ENCODE measurements around the gene ALPL. TPM values are rescaled to one million over a fixed set of nuclear protein-coding genes. Genes with fewer than 3 reads are reported as not detected.

Gene ALPL
- total RNA-seq, 1 donor from 2014 or later: 123 TPM

DNA sequence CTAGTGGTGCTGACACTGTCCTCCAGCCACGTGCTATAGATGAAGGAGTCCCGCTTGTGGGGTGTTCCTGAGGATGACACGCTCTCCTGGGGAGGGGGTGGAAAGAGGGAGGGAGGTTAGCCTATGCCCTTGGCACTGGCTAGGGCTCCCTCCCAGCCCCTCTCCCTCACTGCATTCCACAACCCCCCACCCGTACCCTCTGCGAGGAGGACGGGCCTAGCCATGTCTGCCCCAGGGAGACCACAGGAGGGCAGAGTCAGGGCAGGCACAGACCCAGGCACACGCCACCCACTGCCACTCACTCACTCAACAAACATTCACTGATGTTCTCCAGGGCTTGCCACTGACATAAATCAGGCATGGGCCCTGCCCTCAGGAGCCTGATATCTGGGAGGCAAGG, 89.2 kb downstream of the ALPL start:
- intact Hi-C loops (cut with DNase I): no loop called here
- Histone ChIP-seq H3K27ac (no peak overlapping the region), H3K27me3 (ENCODE audit: low read depth) (peaks cover 6% of the 10 kb centered on the region), H3K4me1 (no peaks in the 10 kb centered on the region), H3K9me3 (no peaks in the 10 kb centered on the region), H3K36me3 (peaks cover 12% of the 10 kb centered on the region), H3K4me3 (no peak overlapping the region)
- ATAC-seq (no peak), DNase-seq (no peak)
- TF ChIP-seq, protein P1, sequence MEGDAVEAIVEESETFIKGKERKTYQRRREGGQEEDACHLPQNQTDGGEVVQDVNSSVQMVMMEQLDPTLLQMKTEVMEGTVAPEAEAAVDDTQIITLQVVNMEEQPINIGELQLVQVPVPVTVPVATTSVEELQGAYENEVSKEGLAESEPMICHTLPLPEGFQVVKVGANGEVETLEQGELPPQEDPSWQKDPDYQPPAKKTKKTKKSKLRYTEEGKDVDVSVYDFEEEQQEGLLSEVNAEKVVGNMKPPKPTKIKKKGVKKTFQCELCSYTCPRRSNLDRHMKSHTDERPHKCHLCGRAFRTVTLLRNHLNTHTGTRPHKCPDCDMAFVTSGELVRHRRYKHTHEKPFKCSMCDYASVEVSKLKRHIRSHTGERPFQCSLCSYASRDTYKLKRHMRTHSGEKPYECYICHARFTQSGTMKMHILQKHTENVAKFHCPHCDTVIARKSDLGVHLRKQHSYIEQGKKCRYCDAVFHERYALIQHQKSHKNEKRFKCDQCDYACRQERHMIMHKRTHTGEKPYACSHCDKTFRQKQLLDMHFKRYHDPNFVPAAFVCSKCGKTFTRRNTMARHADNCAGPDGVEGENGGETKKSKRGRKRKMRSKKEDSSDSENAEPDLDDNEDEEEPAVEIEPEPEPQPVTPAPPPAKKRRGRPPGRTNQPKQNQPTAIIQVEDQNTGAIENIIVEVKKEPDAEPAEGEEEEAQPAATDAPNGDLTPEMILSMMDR (IDR thresholded peaks at IDR 0.05): no peak

DNA sequence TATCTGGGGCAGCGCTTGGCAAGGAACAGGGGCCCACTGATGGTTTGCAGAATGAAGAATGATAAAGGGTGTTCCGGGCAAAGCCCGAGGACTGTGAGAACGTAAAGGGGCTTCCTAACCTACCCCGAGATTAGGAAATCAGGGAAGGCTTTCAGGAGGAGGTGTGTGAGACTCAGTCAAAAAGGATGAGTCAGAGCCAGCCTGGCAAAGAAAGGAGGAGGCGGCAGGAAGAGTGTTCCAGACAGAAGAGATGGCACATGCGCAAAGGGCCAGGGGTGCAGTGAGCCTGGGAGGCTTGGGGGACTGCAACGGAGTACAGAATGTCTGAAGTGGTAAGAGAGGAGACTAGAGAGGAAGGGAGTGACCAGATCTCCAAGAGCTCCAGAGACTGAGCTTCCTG, 89.7 kb downstream of the ALPL start:
- Histone ChIP-seq H3K4me3 (no peak overlapping the region), H3K9me3 (no peaks in the 10 kb centered on the region), H3K36me3 (peaks cover 12% of the 10 kb centered on the region), H3K27ac (no peak overlapping the region), H3K4me1 (no peaks in the 10 kb centered on the region), H3K27me3 (ENCODE audit: low read depth) (peaks cover 6% of the 10 kb centered on the region)
- no peak for ATAC-seq
- no peak for DNase-seq
- TF ChIP-seq, protein P1 (IDR thresholded peaks at IDR 0.05): no peak
- intact Hi-C loops (cut with DNase I): no loop called here

DNA sequence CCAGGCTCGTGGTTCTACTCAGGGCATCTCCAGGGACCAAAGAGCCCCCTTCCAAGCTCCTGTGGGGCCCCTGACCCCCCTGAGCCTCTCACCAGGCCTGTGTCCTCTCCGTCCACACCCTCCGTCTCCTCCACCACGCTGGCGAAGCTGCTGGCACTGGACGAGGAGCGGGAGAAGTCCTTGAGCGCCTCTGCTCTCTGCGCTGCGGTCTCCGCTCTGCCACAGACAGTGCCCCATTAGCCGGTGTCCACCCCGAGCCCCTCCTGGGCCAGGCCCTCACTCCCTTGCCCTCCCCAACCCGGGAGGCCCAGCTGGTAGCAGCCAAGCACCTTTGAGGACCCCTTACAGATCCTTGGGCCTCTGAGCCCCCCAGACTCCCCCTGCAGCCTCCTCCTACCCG, 90.2 kb downstream of the ALPL start:
- Histone ChIP-seq H3K4me3 (no peak overlapping the region), H3K9me3 (no peaks in the 10 kb centered on the region), H3K27me3 (ENCODE audit: low read depth) (peaks cover 6% of the 10 kb centered on the region), H3K27ac (no peak overlapping the region), H3K36me3 (peaks cover 12% of the 10 kb centered on the region), H3K4me1 (no peaks in the 10 kb centered on the region)
- no peak for DNase-seq
- intact Hi-C loops (cut with DNase I): no loop called here
- no peak for ATAC-seq
- TF ChIP-seq, protein P1 (IDR thresholded peaks at IDR 0.05): no peak

DNA sequence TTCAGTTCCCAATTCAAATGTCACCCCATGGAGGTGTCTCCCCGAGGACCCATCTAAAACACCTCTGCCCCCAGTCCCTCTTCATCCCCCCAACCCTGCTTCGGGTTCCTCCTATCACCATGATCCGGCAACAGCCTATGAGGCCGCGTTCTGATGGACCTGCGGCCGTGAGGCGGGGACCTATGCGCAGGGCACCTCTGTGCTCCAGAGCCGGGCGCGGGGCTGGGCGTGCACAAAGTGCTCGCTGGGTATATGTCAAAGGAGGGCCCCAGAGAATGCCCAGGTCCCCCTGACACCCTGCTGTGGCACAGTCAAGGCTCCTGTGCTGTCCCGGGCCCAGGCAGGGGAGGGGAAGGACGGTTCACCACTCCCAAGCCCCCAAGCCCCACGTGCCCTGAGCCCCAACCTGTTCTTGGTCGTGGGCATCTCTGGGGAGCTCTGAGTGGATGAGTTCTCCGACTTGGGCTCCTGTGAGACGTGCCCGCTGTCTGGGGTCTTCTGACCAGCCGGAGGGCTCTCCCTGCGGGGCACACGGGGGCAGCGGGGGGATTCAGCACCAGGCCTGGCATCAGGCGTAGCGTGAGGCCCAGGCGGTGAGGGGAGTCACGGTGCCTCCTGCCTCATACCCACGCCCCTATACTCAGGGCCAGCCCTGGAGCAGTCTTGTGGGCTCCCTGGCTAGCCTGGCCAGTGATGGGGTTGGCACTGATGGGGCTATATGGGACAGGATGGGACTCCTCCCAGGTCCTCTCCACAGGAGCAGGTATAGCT, 92.2 kb downstream of the ALPL start:
- Histone ChIP-seq H3K27ac (no peak overlapping the region), H3K4me1 (no peaks in the 10 kb centered on the region), H3K36me3 (peaks cover 8% of the 10 kb centered on the region), H3K27me3 (ENCODE audit: low read depth) (peaks cover 6% of the 10 kb centered on the region), H3K9me3 (no peaks in the 10 kb centered on the region), H3K4me3 (no peak overlapping the region)
- TF ChIP-seq, protein P1 (IDR thresholded peaks at IDR 0.05): no peak
- DNase-seq: no peak
- no peak for ATAC-seq
- intact Hi-C loops (cut with DNase I): no loop called here

DNA sequence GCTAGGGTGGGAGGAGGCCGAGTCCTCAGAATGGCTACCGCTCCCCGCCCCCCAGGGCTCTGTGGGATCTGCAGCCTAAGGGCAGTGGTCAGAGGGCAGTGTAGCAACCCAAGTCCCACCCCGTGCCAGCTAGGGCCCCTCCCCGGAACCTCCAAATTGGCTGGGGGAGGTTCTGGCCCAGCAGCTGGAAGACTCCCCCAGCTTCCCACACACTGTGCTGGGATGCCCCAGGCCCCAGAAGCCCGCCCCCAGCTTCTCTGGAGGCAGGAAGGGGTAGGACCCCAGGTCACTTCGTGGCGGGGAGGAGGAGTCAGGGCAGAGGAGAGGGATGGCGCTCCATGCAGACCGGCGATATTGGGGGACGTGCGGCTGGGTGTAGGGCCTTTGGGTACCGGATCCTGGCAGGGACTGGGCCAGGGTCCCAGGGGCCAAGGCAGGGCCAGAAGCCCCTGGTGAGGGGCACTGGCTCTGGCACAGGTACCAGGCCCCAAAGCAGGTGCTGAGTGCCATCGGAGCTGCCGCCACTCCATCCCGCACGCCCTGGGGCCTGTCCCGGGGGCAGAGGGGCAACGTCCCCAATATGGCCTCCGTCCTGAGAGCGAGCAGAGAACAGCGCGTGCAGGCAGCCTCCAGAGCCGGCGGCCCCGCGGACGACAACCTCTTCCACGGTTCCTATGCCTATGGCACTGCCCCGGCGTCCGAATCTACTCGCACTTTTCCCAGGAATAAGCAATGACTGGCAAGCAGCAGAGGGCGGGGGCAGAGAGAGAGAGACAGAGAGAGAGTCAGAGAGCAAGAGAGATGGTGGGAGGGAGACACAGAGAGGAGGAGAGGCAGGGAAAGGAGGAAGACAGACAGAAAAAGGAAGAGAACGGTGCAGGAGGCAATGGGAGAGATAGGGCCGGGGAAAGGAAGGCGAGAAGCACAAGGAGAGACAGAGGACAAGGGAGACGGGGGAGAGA, 94.2 kb downstream of the ALPL start:
- TF ChIP-seq, protein P1 (IDR thresholded peaks at IDR 0.05): no peak
- intact Hi-C loops (cut with DNase I): no loop called here
- ATAC-seq: no peak
- H3K4me3 ChIP-seq: no peak overlapping the region
- H3K36me3 ChIP-seq: peaks cover 6% of the 10 kb centered on the region
- H3K27me3 ChIP-seq (ENCODE audit: low read depth): peaks cover 6% of the 10 kb centered on the region
- no peaks in the 10 kb centered on the region for H3K4me1 ChIP-seq
- no peaks in the 10 kb centered on the region for H3K9me3 ChIP-seq
- no peak overlapping the region for H3K27ac ChIP-seq
- DNase-seq: no peak

All from lower lobe of right lung (tissue), 2 donors.